NCI-H345 treated with DMSO at 0.1 percent for 48 hours (cell line): ENCODE measurements around the gene NT5C3A.
"Not testable (repeated sequence)": the region's sequence is repeated elsewhere in the genome, so short reads cannot be mapped to it uniquely, and the experiment has no call there.

Experiments
- DNase-seq: peaks from one replicate; lab custom pipeline; 2025; ENCODE audit not compliant: unreplicated experiment; lab: John Stamatoyannopoulos, UW

NT5C3A gene

DNA sequence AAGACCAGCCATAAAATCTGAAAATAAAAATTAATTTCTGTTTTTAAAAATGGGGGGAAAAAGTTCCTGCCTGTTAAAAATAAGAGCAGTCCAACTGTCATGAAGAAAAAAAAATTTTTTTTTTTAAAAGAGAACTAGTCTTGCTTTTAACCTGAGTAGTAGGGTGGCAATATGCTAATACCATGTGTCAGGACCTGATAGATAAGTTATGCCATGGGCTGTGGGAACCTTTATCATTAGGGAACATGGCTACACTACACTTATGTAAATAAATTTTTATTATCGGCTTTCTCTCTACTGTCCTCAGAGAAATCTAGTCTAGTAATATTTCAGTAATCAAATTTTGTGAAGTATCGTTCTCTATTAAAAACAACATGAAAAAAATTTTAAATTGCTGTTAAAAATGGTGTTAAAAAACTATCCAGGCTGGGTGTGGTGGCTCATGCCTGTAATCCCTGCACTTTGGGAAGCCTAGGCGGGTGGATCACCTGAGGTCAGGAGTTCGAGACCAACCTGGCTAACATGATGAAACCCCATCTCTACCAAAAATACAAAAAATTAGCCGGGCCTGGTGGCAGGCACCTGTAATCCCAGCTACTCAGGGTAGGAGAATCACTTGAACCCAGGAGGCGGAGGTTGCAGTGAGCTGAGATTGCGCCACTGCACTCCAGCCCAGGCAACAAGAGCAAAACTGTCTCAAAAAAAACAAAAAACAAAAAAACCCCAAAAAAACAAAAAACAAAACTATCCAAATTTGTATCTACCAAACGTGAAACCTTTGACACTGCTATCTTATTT, 20.7 kb downstream of the NT5C3A start:
- DNase-seq: no peak

DNA sequence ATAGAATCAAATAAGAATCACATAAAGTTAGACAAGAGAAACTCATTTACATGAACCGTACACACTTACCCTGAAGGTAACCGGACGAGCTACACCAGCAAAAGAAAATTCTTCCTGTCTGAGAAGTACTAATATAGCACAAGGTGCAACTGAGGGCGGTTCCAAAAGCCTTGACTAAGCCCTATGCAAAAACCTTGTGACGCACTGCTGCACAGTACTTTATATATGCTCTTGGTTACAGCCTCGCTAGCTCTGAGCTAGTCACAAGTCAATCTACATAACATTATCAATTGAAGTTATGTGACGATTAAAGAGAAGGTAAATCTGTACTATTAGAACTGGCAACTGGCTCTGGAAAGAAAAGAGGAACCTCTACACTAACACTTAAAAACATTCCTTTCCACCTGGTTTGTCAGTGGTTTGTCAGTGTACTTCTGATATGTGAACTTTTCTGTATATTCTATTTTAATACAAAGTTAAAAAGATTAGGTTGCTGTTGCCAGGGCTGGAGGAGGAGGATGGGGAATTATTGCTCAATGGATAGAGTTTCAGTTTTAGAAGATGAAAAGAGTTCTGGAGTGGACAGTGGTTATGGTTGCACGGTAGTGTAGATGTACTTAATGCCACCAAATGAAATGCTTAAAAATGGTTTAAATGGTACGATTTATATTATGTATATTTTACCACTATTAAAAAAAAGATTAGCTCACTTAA, 21.6 kb downstream of the NT5C3A start:
- DNase-seq: no peak

DNA sequence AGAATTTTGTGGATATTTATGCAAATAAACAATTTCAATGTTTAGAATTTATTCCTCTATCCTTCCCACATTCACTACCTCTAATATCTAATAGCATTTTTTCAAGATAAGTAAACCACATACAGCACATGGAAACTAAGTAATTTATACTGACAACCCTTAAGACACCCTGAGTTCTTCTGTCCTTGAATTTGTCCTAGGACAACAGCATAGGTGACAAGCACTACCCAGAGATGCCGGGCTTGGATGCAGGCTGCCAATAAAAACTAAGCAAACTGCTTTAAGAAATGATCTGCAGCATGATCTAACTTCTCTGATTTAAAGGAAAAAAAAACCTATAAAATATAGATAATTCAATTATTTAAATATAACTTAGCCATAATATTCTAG, 22.7 kb downstream of the NT5C3A start:
- DNase-seq: no peak

DNA sequence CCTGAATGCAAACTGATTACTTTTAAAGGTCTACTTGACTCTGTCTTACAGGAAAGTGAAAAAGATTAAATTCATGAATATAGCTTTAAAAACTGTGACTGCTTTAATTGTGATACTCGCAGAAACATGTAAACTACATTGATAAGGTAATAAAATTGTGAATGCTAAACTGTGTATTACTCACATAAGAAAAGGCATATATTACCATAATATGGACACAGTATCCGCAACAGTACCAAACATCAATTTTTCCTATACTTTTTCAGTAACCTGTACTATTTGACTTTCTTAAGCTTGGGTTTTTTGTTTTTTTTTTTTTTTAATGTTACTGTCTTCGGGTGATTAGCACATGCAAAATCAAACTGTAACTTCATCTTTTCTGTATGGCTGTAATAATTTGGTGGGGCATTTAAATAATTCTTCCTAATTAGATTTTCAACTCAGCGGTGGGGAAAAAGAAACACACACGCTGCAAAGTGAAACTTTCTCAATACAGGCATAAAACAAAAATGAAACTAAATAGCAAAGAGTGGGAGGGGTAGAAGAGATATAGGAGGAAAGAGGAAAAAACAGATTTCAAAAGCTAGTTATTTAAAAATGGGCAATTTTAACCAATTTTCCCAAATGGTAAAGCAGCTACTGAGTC, 23.2 kb downstream of the NT5C3A start:
- DNase-seq: no peak

DNA sequence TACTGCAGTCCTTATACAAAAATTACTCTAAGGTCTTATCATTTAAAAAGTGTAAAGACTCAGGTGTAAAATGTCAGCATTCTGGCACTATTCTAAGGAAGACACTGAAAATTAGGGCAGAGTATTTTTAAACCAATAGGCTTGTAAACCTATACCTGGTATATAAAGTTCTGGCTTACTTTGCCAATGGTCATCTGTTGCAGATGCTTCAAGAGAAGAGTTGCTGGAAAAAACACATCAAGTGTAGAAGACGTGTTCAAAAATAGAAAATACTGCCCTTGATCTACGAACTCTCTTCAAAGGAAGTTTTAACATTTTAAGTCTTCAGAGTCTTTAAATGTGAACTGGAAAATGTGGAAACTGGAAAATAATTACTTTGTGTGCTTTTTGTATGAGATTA, 23.9 kb downstream of the NT5C3A start:
- DNase-seq: no peak

DNA sequence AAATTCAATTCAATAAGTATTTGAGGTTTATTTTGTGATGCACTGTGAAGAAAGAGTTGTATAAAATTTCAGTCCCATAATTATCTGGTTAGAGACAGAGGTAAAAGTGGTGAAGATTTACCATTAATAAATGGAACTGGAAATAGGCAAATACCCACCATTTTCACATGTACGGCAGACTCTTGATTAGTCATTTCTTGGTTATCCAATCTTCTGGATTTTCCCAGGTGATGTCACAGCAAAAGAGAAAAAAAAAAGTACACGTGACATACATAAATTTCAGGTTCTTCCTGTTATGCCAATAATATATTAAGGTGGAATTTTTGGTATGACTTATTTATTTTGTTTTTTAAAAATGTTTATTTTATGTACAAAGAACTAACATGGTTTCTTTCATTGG, 26.8 kb downstream of the NT5C3A start:
- DNase-seq: no peak

DNA sequence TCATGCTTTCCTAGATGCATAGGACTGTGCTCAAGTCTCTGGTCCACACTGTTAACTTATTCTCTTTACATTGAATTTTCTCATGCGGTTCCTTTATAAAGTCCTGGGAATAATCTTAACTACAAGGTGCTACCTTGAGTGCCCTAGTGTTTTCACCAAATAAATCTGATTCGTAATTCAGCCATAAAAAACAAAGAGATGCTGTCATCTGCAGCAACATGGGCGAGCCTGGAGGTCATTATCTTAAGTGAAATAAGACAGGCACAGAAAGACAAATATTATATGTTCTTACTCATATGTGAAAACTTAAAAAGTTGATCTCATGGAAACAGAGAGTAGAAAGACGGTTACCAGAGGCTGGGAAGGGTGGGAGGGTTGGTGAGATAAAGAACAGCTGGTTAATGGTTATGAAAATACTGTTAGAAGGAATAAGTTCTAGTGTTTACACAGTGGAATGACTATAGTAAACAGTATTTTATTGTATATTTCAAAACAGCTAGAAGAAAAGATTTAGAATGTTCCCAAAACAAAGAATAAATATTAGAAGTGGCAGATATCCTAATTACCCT, 38.3 kb downstream of the NT5C3A start:
- DNase-seq: no peak

DNA sequence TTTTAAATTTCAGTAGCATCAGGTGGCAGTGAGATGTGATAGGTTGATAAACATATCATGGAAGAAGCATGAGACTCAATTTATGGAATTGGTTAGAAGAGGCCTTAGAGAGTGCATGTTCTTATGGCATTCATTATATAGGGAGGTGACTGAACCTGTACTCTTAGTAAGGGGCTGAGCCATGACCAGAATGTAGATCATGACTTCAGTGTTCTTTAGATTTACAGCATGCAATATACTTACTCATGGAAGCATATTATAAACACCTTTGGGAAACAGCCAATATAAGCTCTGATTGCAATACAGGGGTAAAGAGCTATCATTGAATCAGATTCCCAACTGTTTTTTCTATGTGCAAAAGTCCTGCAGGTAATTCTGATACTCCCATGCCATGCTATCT, 50.2 kb downstream of the NT5C3A start:
- no peak for DNase-seq

DNA sequence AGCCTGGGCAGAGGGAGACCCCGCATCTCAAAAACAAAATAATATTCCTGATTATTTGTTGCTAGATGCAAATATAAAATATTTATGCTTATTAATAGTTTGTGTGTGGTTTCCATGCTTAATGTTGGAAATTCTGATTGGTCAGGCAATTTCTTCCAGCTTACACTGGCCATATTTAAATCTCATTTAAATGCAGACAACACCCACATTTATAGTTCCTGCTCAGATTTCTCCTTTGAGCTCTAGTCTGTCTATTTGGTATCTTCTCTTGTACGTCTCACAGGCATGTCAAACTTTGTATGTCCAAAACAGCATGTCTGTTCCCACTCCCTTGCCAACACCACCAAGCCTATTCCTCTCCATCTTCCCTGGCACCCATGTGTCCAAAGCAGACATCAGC, 52.8 kb downstream of the NT5C3A start:
- no peak for DNase-seq

DNA sequence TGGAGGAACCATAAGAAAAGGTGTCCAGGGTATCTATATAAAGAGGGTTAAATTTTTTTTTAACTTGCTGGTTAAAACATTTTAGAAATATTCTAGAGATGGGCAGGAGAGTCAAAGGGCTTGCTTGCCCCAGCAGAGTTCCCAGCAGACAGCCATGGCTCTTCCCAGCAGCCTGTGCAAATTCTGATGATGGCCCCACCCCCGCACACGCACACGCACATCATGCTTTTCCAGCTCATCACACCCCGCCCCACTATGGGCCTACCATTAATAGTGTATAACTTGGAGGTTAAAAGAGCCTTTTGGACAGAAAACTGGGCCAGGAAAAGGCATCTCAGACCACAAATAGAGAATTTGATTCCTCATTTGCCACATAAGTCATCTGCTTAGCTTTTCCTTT, 56.9 kb downstream of the NT5C3A start:
- DNase-seq: not testable (repeated sequence)

DNA sequence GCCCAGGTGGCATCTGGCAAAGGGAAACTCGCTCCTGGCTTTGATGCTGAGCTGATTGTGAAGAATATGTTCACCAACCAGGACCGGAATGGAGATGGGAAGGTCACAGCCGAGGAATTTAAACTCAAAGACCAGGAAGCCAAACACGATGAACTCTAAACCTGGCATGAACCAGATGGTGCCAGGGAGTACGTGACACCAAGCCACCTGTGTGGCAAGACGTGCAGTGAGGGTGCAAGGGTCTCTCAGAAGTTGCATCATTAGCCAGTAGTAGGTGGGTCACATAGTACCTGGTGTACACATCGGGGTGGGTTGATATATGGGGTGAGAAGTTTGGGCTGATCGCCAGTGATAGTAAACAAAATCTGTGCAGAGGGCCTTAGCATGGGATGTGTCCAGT, 57.4 kb downstream of the NT5C3A start:
- not testable (repeated sequence) for DNase-seq

DNA sequence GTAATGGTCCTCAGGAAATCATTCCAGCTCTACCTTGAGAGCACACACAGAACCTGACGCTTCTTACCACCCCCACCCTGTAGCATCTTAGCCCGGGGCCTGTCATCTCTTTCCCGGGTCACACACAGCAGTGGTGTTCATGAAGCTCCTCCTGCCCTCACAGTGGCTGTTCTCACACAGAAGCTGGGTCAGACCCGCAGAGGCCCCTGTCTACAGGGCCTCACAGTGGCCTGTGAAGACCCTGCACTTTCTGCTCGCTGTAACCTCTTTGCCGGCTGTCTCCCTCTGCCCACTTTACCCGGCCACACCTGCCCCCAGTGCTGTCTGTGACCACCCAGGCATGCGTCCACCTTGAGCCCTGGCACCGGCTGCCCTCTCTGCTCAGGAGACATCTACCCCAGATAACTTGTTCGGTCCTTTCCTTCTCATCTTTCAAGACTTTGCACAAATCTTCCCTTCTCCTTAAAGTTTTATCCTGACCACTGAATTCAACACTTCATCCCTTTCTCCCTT, 58.4 kb downstream of the NT5C3A start:
- not testable (repeated sequence) for DNase-seq

DNA sequence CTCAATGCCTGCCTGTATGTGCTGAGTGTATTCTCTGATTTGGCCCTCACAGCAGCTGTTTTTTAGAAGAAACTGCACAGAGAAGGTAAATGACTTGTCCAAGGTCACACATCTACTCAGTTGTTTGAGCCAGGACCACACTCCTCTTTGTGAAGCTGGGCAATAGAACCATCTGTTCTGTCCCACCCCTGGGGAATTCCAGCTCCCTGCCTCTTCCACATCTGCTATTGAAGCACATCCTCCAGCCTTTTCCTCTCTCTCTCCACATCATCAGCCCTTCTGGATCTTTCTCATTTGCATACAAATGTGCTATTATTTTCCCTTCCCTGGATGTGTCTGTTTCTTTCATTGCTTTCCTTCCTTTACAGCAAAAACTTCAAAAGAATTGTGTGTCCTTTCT, 59.5 kb downstream of the NT5C3A start:
- not testable (repeated sequence) for DNase-seq

DNA sequence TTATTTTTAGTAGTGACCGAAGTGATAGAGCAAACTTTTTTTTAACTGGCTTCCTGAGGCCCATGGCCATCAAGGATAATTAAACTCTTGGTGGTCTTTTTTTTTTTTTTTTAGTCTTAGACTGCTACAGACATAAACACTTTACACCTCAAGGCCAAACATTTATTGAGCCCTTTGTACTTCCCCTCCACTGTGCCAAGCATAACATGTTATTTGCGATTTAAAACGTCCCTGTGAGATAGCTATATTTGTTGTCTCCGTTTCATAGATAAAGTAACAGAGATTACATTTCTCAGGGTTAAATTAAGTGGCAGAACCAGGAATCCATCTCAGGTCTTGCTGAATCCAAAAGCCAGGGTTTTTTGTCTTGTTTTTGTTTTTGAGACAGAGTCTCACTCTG, 63.2 kb downstream of the NT5C3A start:
- not testable (repeated sequence) for DNase-seq

DNA sequence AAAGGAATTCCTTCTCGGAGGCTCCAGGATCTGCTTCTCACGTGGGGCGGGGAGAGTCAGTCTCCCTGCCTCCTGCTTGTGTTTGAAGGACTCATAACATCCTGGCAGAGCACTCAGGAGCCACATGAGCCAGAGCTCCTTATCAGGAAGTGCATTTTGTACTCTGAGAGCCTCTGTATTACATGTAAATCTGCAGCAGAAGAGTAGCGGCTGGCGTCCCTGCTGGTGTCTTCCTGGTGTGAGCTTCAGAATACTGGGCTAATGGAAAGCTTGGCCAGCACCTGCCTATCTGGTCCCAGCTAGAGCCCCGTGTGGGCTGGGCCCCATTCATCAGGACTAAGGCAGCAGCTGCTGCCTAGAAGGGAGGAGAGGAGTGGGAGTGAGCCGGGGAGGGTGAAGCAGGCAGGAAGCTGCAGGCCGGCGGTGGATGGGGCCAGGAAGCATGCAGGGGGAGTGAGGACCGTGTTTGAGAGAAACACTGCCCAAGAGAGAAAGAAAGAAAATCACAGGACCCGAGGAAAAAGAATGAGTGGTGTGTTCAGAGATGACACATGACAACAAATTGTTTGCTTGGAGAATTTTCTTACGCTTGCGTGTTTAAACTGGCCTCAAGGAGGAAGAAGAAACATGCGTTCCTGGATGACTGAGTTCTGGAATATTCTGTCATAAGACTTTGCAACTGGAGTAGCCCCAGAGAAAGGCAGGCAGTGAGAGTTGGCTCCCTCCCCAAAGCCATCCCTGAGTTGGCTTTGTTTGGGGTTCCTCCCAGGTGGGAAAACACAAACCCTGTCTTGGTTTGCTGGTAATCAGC, 64.0 kb downstream of the NT5C3A start:
- DNase-seq: peak; percentile 60

DNA sequence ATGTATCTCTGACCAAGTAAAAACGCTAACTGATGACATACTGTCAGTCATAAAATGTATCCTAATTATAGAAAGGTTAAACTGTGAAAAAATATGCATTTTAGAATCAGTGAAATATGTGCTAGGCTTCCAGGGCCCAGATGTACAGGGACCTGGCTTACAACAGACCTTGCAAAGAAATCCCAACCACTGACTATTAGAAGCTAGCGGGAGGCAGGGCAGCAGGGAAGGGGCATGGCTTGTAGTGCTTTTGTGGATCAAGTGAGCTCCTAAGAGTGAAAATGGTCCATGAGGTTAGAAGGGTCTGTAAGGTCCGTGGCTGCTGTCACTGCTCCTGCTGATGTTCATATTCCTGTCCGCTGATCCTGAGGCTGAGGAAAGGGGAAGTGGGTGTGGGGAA, 64.6 kb downstream of the NT5C3A start:
- not testable (repeated sequence) for DNase-seq

DNA sequence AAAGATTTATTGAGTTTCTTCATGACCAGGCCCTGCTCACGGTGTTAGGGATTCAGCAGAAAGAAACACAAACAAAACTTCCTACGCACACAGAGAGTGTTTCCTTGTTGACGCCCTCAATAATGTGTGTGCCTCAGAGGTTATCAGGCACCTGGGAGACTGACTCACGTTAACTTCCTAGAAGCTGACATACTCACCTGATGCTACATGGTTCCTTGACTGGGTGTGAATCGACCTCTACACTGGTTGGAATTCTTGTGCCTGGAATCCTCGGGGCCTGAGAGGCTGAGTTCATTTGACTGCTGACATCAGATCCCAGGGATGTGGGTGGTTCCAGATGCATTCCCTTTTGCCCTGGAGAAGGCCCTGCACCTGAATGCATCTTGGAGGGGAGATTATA, 69.8 kb downstream of the NT5C3A start:
- not testable (repeated sequence) for DNase-seq

DNA sequence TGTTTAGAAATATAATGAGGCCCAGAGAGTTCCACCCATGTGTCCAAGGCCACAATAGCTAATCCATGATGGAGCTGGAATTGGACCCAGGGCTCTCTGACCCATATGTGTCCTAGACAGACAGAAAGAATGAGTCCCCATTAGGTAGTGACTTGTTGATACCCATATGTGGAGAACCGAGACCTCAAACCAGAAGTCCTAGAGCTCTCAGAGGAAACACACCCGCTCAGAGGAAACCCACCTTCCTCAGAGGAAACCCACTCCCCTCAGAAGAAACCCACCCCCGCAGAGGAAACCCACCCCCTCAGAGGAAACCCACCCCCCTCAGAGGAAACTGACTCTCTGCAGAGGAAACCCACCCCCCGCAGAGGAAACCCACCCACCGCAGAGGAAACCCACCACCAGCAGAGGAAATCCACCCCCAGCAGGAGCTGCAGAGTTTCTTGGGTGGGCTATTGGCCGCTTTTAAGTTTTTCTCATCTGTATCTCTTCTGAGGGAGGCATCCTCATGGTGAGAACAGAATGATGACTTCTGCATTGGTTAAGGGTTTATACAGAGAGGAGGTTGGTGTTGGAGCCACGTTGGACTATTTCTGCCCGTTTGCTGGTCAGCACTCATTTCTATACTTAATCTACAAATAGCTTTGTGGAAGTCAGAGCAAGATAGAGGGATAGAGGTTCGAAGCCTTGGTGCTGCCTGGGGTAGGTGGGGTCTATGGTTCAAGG, 70.4 kb downstream of the NT5C3A start:
- DNase-seq: not testable (repeated sequence)

DNA sequence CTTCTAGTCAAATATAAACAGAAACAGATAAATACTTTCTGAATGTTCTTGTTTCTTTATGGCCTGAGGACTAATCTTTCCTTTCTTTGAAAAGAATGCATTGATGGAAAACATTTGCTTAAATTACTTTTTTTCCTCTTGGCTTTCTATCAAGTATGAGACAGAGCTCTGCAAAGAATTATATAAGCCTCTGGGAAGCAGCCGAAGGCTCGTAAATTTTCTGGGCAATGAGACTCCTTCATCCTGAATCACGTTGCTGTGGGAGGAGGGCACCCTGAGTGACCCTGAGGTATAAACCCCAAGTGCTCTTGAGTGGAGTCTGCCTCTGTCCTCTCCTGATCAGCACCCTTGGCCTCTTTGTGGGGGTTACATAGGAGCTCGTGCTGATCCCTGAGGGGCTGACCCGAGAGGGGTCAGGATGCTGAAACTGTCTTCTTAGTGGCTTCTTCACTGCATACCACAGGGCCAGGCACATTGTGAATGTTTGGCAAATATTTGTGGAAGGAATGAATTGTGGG, 71.4 kb downstream of the NT5C3A start:
- DNase-seq: not testable (repeated sequence)

DNA sequence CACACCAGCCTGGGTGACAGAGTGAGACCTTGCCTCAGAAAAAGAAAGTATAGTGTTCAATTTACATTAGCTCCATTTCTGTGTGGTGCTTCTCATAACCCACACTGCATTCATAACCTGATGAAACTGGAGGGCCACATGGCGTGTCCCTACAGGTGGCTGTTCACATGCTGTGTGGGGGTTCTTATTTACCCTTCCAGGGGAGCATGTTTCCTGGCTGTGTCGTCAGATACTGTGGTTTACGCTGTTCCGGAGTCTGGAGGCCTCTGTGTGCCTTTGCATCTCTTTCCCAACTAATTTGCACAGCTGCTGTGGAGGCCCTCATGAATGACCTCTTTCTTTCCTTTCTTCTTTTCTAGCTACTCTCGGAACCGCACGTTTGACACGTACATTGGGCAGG, 74.4 kb downstream of the NT5C3A start:
- DNase-seq: peak; percentile 25
